Thoracic aorta (tissue), 2 donors: ENCODE measurements around the gene TMEM239. TPM values are rescaled to one million over a fixed set of nuclear protein-coding genes. Genes with fewer than 3 reads are reported as not detected.

Source experiments
- ATAC-seq: fragments of 150-250 bp; one replicate; pipeline ENCODE4 v1.8.0; 2017; ENCODE audit warnings: low read depth; ENCODE audit not compliant: insufficient number of reproducible peaks, low FRiP score
- DNase-seq: peaks from one replicate; pipeline ENCODE4 v3.0.0-alpha.2; 2020; ENCODE audit warnings: low spot score
- H3K27ac ChIP-seq, 2 donors: fragments of 200-600 bp; sonication (generic); 1 replicate in 1 of 2; 2 replicates in 1 of 2; pipeline ENCODE4 v1.5.1; 2016; ENCODE audit warnings: mild to moderate bottlenecking in 2 of 2, moderate library complexity in 2 of 2
- H3K27me3 ChIP-seq: fragments of 200-600 bp; sonication (generic); replicated peaks from 2 replicates; pipeline ENCODE4 v1.6.0; 2016; ENCODE audit warnings: mild to moderate bottlenecking; ENCODE audit not compliant: insufficient read depth
- H3K36me3 ChIP-seq: fragments of 200-600 bp; sonication (generic); one replicate; pipeline ENCODE4 v1.5.1; 2016
- H3K4me1 ChIP-seq, 2 donors: fragments of 200-600 bp; sonication (generic); 1 replicate in 1 of 2; 2 replicates in 1 of 2; pipeline versions ENCODE4 v1.5.1 to v1.6.0; 2016; ENCODE audit warnings: low read depth in 2 of 2, mild to moderate bottlenecking in 1 of 2; ENCODE audit not compliant: control insufficient read depth in 1 of 2
- H3K4me3 ChIP-seq: fragments of 200-600 bp; sonication (generic); 2 replicates; pipeline ENCODE4 v1.5.1; 2016; ENCODE audit warnings: mild to moderate bottlenecking
- H3K9me3 ChIP-seq: fragments of 200-600 bp; sonication (generic); 2 replicates; pipeline ENCODE4 v1.5.1; 2016
- total RNA-seq, 2 donors: library from RNA; depleted of rRNA; stranded (reverse); fragments of >200 nt; gene quantifications; one replicate each; pipeline versions ENCODE4 v1.1.0 to v1.2.3, GENCODE V29; 2016
- TF ChIP-seq, protein P1 (sequence below): fragments of 200-600 bp; sonication (generic); IDR thresholded peaks from one replicate; pipeline ENCODE4 v1.5.1; 2019; ENCODE audit warnings: antibody characterized with exemption

TMEM239 gene
- total RNA-seq, 2 donors from 2014 or later: not detected

DNA sequence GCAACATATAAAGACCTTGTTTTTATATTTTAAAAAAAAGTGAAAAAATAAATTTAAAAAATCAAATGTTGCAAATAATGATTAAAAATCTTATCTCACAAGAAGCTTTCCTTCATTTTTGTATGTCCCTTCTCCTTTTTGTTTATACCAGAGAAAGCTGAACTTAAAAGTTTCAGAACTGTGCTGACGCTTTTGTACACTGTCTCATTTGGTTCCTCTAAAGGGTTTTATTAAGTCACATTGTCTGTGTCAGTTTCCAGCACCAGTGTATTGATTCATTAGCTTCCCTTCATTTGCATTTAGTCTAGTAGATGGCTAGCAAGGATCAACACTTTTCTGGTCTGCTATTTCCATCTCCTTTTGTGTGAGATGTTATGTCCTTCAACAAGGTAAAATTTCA, 17.6 kb downstream of the TMEM239 start:
- Histone ChIP-seq H3K4me1 (no peaks in the 10 kb centered on the region), H3K4me3 (no peak overlapping the region), H3K27ac (no peak overlapping the region), H3K36me3 (no peaks in the 10 kb centered on the region), H3K9me3 (no peaks in the 10 kb centered on the region), H3K27me3 (no peaks in the 10 kb centered on the region)
- DNase-seq (no peak), ATAC-seq (no peak)
- TF ChIP-seq, protein P1, sequence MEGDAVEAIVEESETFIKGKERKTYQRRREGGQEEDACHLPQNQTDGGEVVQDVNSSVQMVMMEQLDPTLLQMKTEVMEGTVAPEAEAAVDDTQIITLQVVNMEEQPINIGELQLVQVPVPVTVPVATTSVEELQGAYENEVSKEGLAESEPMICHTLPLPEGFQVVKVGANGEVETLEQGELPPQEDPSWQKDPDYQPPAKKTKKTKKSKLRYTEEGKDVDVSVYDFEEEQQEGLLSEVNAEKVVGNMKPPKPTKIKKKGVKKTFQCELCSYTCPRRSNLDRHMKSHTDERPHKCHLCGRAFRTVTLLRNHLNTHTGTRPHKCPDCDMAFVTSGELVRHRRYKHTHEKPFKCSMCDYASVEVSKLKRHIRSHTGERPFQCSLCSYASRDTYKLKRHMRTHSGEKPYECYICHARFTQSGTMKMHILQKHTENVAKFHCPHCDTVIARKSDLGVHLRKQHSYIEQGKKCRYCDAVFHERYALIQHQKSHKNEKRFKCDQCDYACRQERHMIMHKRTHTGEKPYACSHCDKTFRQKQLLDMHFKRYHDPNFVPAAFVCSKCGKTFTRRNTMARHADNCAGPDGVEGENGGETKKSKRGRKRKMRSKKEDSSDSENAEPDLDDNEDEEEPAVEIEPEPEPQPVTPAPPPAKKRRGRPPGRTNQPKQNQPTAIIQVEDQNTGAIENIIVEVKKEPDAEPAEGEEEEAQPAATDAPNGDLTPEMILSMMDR: no peak

DNA sequence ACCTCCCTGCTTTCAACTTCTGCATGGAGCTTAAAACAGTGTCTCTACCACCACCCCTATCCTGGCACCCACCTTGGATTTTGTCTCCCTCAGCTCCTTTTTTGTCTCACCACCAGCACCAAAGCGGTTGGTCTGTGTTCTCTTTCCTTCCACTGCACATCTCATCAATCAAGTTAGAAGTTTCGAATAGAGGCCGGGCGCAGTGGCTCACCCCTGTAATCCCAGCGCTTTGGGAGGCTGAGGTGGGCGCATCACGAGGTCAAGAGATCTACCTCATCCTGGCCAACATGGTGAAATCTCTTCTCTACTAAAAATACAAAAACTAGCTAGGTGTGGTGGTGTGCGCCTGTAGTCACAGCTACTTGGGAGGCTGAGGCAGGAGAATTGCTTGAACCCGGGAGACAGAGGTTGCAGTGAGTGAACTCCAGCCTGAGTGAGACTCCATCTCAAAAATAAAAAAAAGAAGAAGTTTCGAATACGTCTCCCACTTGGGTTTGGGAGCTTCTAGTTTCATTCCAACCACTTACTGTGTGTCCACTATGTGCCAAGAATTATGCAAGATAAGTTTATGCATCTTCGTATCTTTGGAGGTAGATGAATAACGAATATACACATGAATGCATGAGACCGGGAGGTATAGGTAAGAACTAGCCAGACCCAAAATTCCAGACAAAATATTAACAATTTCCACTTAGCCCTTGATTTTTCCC, 18.4 kb downstream of the TMEM239 start:
- no peak overlapping the region for H3K27ac ChIP-seq
- no peaks in the 10 kb centered on the region for H3K9me3 ChIP-seq
- no peak overlapping the region for H3K4me3 ChIP-seq
- TF ChIP-seq, protein P1: no peak
- peaks cover 0 to under 1% of the 10 kb centered on the region in 2 donors for H3K4me1 ChIP-seq
- no peaks in the 10 kb centered on the region for H3K36me3 ChIP-seq
- no peaks in the 10 kb centered on the region for H3K27me3 ChIP-seq
- no peak for DNase-seq
- no peak for ATAC-seq

DNA sequence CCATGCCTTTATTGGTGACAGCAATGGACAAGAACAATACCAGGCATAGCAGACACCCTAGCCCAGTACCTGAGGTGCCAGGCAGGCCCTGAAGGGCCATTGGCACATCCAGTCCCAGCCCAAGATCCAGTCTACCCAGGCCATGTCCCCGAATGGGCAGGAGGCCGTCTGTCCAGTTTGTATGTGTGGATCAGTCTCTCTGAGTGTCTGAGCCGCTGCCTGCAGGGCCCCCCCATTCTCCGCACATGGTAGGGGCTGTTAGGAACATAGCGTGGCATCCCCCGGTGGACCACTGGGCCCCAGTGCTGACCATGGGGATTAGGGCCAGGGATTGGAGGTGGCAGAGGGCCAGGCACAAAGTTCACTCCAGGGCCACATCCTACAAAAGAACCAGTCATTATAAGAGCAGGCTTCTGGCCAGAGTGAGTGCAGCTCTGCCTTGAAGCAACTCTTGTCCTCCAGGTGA, 19.2 kb downstream of the TMEM239 start:
- Histone ChIP-seq H3K9me3 (no peaks in the 10 kb centered on the region), H3K36me3 (no peaks in the 10 kb centered on the region), H3K4me1 (peaks cover 0 to 7% of the 10 kb centered on the region in 2 donors), H3K27me3 (no peaks in the 10 kb centered on the region), H3K4me3 (no peak overlapping the region), H3K27ac (no peak overlapping the region)
- no peak for ATAC-seq
- TF ChIP-seq, protein P1: no peak
- DNase-seq: no peak

DNA sequence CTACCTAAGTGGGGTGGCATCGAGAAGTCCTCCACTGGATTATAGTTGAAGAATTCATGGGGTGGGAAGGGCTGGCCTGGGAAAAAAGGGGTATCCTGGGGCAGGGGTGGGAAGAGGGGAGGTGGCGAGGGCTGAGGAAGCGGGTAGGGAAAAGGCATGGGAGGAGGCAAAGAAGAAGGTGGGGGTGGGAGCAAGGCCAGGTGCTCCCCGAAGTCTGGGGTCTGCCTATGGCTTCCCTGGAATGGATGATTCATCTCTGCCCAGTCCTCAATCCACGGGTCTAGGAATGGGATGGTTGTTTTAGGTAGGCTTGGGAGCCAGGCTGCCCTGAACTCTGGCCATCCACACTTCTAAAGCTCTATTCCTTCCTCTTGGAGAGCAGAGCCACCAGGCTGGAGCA, 19.9 kb downstream of the TMEM239 start:
- no peaks in the 10 kb centered on the region for H3K27me3 ChIP-seq

DNA sequence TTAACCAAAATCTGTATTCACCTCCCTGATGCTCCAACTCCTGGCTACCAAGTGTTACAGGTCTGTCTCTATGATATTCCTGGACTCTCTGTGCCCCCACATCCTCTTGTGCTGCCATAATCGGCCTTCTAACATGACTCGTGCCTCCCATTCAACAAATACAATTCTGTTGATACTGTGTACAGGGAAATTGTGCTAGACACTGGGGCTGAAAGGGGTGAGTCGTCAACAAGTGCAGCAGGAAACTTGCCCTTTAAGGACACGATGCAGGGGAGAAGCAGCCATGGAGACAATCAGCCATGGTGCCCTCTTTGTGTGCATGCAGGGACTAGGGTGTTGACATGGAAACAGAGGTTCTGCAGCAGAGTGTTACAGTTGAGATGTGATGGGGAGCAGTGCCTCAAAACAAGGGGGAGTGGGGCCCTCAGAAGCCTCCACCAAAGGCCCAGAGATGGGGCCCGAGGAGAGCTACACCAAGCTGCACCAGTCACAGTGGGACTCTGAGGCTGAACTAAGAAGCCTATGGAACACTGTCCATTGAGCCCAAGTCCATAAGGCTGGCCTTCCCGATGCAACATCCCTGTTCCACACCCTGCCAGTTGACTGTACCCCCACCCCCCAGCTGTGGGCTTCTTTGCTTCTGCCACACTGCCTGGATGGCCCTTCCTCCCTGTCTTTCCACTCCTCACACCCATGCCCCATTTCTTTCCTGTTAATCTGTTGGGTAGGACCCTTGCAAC, 21.2 kb downstream of the TMEM239 start:
- Histone ChIP-seq H3K9me3 (no peaks in the 10 kb centered on the region), H3K4me1 (peaks cover 0 to 19% of the 10 kb centered on the region in 2 donors), H3K36me3 (no peaks in the 10 kb centered on the region), H3K27me3 (no peaks in the 10 kb centered on the region), H3K4me3 (no peak overlapping the region), H3K27ac (no peak overlapping the region)
- TF ChIP-seq, protein P1: no peak
- DNase-seq: no peak
- no peak for ATAC-seq

More for the DNA sequence above, 19.9 kb downstream of the TMEM239 start:
- TF ChIP-seq, protein P1: no peak
- ATAC-seq (no peak), DNase-seq (no peak)
- H3K9me3 ChIP-seq: no peaks in the 10 kb centered on the region
- H3K27ac ChIP-seq: no peak overlapping the region
- no peak overlapping the region for H3K4me3 ChIP-seq
- H3K36me3 ChIP-seq: no peaks in the 10 kb centered on the region
- H3K4me1 ChIP-seq: peaks cover 0 to 7% of the 10 kb centered on the region in 2 donors
